ENCODE data around the gene RRAS2.
"Not testable (repeated sequence)": the region's sequence is repeated elsewhere in the genome, so short reads cannot be mapped to it uniquely, and the experiment has no call there.

RRAS2 gene

GRCh38 chr11:14358729-14359439, at the start of gene RRAS2:
TSS of gene RRAS2 (minus strand) at chr11:14359183. CDS start at chr11:14358870, 313 bp downstream.
- DNase-seq = peak; percentile 78 to 80

- no peak for DNase-seq
These were observed 49.6 kb upstream of the RRAS2 start for GRCh38 chr11:14408612-14409011.

GRCh38 chr11:14406116-14406515, 47.1 kb upstream of the RRAS2 start:
- DNase-seq = not testable (repeated sequence)

GRCh38 chr11:14403528-14403927, 44.5 kb upstream of the RRAS2 start:
- not testable (repeated sequence) for DNase-seq

- no peak for DNase-seq
These were observed 40.1 kb upstream of the RRAS2 start for GRCh38 chr11:14399087-14399486.

GRCh38 chr11:14396273-14396672, 37.3 kb upstream of the RRAS2 start:
- no peak for DNase-seq

- no peak for DNase-seq
These were observed 34.9 kb upstream of the RRAS2 start for GRCh38 chr11:14393889-14394288.

- DNase-seq = no peak
These were observed 34.1 kb upstream of the RRAS2 start for GRCh38 chr11:14393129-14393528.

- no peak for DNase-seq
These were observed 31.7 kb upstream of the RRAS2 start for GRCh38 chr11:14390669-14391068.

GRCh38 chr11:14388352-14388751, 29.4 kb upstream of the RRAS2 start:
- DNase-seq = no peak

- no peak for DNase-seq
These were observed 28.0 kb upstream of the RRAS2 start for GRCh38 chr11:14386895-14387480.

- DNase-seq = no peak
These were observed 27.1 kb upstream of the RRAS2 start for GRCh38 chr11:14386081-14386480.

GRCh38 chr11:14384338-14384737, 25.4 kb upstream of the RRAS2 start:
- no peak for DNase-seq

GRCh38 chr11:14381968-14382367, 23.0 kb upstream of the RRAS2 start:
- no peak for DNase-seq

GRCh38 chr11:14380947-14381561, 22.1 kb upstream of the RRAS2 start:
- DNase-seq = peak; percentile 49 to 63

- DNase-seq = no peak
These were observed 21.3 kb upstream of the RRAS2 start for GRCh38 chr11:14380125-14380936.

GRCh38 chr11:14378171-14378570, 19.2 kb upstream of the RRAS2 start:
- no peak for DNase-seq

GRCh38 chr11:14376920-14377319, 17.9 kb upstream of the RRAS2 start:
- DNase-seq = no peak

GRCh38 chr11:14374922-14375830, 16.2 kb upstream of the RRAS2 start:
- no peak for DNase-seq

- DNase-seq = no peak
These were observed 15.1 kb upstream of the RRAS2 start for GRCh38 chr11:14373941-14374646.

GRCh38 chr11:14372011-14372410, 13.0 kb upstream of the RRAS2 start:
- DNase-seq = no peak

- DNase-seq = no peak
These were observed 12.3 kb upstream of the RRAS2 start for GRCh38 chr11:14371249-14371648.
